NCI-H2196 (cell line): ENCODE data around the gene ISG15.
"Not testable (repeated sequence)": the region's sequence is repeated elsewhere in the genome, so short reads cannot be mapped to it uniquely, and the experiment has no call there.

Experiments
- DNase-seq: peaks from one replicate; lab custom pipeline; 2025; ENCODE audit not compliant: unreplicated experiment; lab: John Stamatoyannopoulos, UW

ISG15 gene

GRCh38 chr1:994546-994945 is 18.8 kb upstream of the ISG15 start:
- not testable (repeated sequence) for DNase-seq

- DNase-seq: no peak
Observed at GRCh38 chr1:995665-996633, 17.3 kb upstream of the ISG15 start.

GRCh38 chr1:996851-997712 is 16.2 kb upstream of the ISG15 start:
- no peak for DNase-seq

GRCh38 chr1:997713-997992 is 15.6 kb upstream of the ISG15 start:
- DNase-seq: no peak

GRCh38 chr1:997993-998744 is 15.1 kb upstream of the ISG15 start:
- no peak for DNase-seq

- no peak for DNase-seq
Observed at GRCh38 chr1:998745-998994, 14.6 kb upstream of the ISG15 start.

- peak; percentile 59 for DNase-seq
Observed at GRCh38 chr1:998995-999724, 14.1 kb upstream of the ISG15 start.

- peak; percentile 90 for DNase-seq
Observed at GRCh38 chr1:999725-1000356, 13.5 kb upstream of the ISG15 start, which contains the start of gene HES4. HES4 (minus strand) TSS chr1:1000097; CDS start chr1:999973, 124 bp downstream.

GRCh38 chr1:1000357-1001056 is 12.8 kb upstream of the ISG15 start:
- peak; percentile 89 for DNase-seq

GRCh38 chr1:1001057-1001783 is 12.1 kb upstream of the ISG15 start:
- no peak for DNase-seq

- no peak for DNase-seq
Observed at GRCh38 chr1:1003618-1004419, 9.5 kb upstream of the ISG15 start.

- DNase-seq: no peak
Observed at GRCh38 chr1:1004420-1004779, 8.9 kb upstream of the ISG15 start.

GRCh38 chr1:1004780-1005697 is 8.3 kb upstream of the ISG15 start:
- peak; percentile 85 for DNase-seq

- no peak for DNase-seq
Observed at GRCh38 chr1:1005774-1006304, 7.5 kb upstream of the ISG15 start.

GRCh38 chr1:1006305-1007159 is 6.8 kb upstream of the ISG15 start:
- DNase-seq: no peak

- DNase-seq: not testable (repeated sequence)
Observed at GRCh38 chr1:1010131-1010530, 3.2 kb upstream of the ISG15 start.
